Measurements from ENCODE around the gene PRND.

The PRND gene

GRCh38 chr20:4721719-4722118, at the start of gene PRND:
Gene PRND, plus strand, starts transcription at chr20:4721909. Its CDS starts 2,643 bp downstream, at chr20:4724552.
- TF ChIP-seq ZNF274 (IDR thresholded peaks at IDR 0.05; ENCODE audit: low read depth, low read length) = no peak
- H3K4me3 ChIP-seq (ENCODE audit: low read length) = no peak within 1 kb of the TSS

GRCh38 chr20:4672948-4673347, 48.8 kb upstream of the PRND start:
- no peak overlapping the region for H3K4me3 ChIP-seq (ENCODE audit: low read length)
- no peak for TF ChIP-seq ZNF274 (IDR thresholded peaks at IDR 0.05; ENCODE audit: low read depth, low read length)

- TF ChIP-seq ZNF274 (IDR thresholded peaks at IDR 0.05; ENCODE audit: low read depth, low read length) = no peak
Observed at GRCh38 chr20:4673371-4674001, 48.2 kb upstream of the PRND start.

GRCh38 chr20:4674672-4675071, 47.0 kb upstream of the PRND start:
- TF ChIP-seq ZNF274 (IDR thresholded peaks at IDR 0.05; ENCODE audit: low read depth, low read length) = no peak
- no peak overlapping the region for H3K4me3 ChIP-seq (ENCODE audit: low read length)

More at GRCh38 chr20:4673371-4674001, 48.2 kb upstream of the PRND start:
- H3K4me3 ChIP-seq (ENCODE audit: low read length) = no peak overlapping the region

GRCh38 chr20:4677846-4678245, 43.9 kb upstream of the PRND start:
- no peak for TF ChIP-seq ZNF274 (IDR thresholded peaks at IDR 0.05; ENCODE audit: low read depth, low read length)
- no peak overlapping the region for H3K4me3 ChIP-seq (ENCODE audit: low read length)

- no peak overlapping the region for H3K4me3 ChIP-seq (ENCODE audit: low read length)
- no peak for TF ChIP-seq ZNF274 (IDR thresholded peaks at IDR 0.05; ENCODE audit: low read depth, low read length)
Observed at GRCh38 chr20:4681401-4681800, 40.3 kb upstream of the PRND start.

GRCh38 chr20:4681991-4682401, 39.7 kb upstream of the PRND start:
- TF ChIP-seq ZNF274 (IDR thresholded peaks at IDR 0.05; ENCODE audit: low read depth, low read length) = no peak
- no peak overlapping the region for H3K4me3 ChIP-seq (ENCODE audit: low read length)

DNA sequence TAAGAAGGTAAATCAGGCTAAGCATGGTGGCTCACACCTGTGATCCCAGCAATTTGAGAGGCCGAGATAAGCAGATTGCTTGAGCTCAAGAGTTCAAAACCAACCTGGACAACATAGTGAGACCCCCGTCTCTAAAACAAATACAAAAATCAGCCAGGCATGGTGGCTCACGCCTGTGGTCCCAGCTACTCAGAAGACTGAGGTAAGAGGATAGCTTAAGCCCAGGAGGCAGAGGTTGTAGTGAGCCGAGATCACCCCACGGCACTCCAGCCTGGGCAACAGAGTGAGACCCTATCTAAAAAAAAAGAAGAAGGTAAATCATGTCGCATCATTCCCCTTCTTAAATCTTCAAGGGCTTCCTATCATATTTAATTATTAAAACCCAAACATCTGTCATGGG, 39.0 kb upstream of the PRND start:
- TF ChIP-seq ZNF274 (IDR thresholded peaks at IDR 0.05; ENCODE audit: low read depth, low read length) = no peak
- no peak overlapping the region for H3K4me3 ChIP-seq (ENCODE audit: low read length)

- no peak overlapping the region for H3K4me3 ChIP-seq (ENCODE audit: low read length)
- TF ChIP-seq ZNF274 (IDR thresholded peaks at IDR 0.05; ENCODE audit: low read depth, low read length) = no peak
Observed at GRCh38 chr20:4683261-4683660, 38.4 kb upstream of the PRND start.

- TF ChIP-seq ZNF274 (IDR thresholded peaks at IDR 0.05; ENCODE audit: low read depth, low read length) = no peak
- H3K4me3 ChIP-seq (ENCODE audit: low read length) = no peak overlapping the region
Observed at GRCh38 chr20:4684837-4685413, 36.8 kb upstream of the PRND start.

- peak overlapping the region; percentile 86 for H3K4me3 ChIP-seq (ENCODE audit: low read length)
- TF ChIP-seq ZNF274 (IDR thresholded peaks at IDR 0.05; ENCODE audit: low read depth, low read length) = no peak
Observed at GRCh38 chr20:4685923-4686221, 35.8 kb upstream of the PRND start.

- TF ChIP-seq ZNF274 (IDR thresholded peaks at IDR 0.05; ENCODE audit: low read depth, low read length) = no peak
- no peak overlapping the region for H3K4me3 ChIP-seq (ENCODE audit: low read length)
Observed at GRCh38 chr20:4688305-4688704, 33.4 kb upstream of the PRND start.

DNA sequence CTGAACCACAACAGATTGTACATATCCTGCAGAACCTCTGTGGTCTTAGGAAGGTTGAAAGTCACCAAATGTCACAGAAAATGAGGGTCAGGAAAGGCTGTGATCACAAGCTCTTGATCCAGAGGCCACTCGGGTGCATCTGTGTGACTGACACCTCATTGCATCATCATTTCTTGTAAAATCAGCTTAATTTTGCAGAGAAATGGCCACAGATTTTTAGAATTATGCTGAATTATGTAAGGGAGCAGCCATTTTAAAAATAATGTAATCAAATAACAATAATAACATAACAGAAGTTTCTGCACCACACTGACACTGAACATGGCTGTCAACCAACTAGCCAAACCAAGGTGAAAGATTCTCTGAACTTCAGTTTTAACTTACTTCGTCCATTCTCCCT, 32.5 kb upstream of the PRND start:
- TF ChIP-seq ZNF274 (IDR thresholded peaks at IDR 0.05; ENCODE audit: low read depth, low read length) = no peak

DNA sequence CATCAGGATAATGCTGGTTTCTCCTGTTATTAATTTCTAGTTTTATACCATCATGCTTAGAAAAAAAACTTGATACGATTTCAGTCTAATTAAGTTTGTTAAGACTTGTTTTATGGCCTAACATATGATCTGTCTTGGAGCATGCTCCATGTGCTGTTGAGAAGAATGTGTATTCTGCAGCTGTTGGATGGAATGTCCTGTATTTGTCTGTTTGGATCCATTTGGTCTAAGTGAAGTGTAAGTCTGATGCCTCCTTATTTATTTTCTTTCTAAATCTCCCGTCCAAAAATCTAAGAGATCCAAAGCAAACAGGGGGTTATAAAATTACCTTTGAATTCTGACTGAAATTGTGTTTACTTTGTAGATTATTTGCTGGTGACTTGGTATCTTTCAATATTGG, 30.0 kb upstream of the PRND start:
- TF ChIP-seq ZNF274 (IDR thresholded peaks at IDR 0.05; ENCODE audit: low read depth, low read length) = no peak
- H3K4me3 ChIP-seq (ENCODE audit: low read length) = no peak overlapping the region

More for the DNA sequence above, 32.5 kb upstream of the PRND start:
- no peak overlapping the region for H3K4me3 ChIP-seq (ENCODE audit: low read length)

DNA sequence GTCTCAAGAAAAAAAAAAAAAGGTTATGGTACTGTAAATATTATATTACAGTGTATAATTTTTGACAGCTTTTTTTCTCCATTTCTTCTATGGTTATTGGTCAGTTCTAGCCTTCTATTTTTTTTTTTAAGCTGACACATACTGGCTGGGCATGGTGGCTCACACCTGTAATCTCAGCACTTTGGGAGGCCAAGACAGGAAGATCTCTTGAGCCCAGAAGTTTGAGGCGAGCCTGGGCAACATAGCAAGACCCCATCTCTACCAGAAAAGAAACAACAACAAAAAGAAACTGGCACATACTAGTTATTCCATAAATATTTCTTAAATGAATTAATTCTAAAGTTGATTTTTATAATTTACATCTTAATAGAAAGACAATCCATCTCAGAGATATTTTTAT, 27.6 kb upstream of the PRND start:
- no peak for TF ChIP-seq ZNF274 (IDR thresholded peaks at IDR 0.05; ENCODE audit: low read depth, low read length)
- no peak overlapping the region for H3K4me3 ChIP-seq (ENCODE audit: low read length)

Data from GM08714 (cell line).